Type B pancreatic cell (in vitro differentiated cells): Measurements from ENCODE around the gene OTUD5. TPM values are rescaled to one million over a fixed set of nuclear protein-coding genes. Genes with fewer than 3 reads are reported as not detected.

ENCODE experiments used
- DNase-seq: peaks from one replicate; pipeline ENCODE4 v3.0.0; 2021; ENCODE audit warnings: mixed read lengths; ENCODE audit not compliant: unreplicated experiment; ENCODE audit errors: extremely low spot score
- H3K27ac Mint-ChIP-seq: 2 replicates; pipeline ENCODE4 v1.8.0; 2021; ENCODE audit warnings: mild to moderate bottlenecking, mixed read lengths
- H3K27me3 Mint-ChIP-seq: 2 replicates; pipeline ENCODE4 v1.8.0; 2021; ENCODE audit warnings: mixed read lengths
- H3K36me3 Mint-ChIP-seq: 2 replicates; pipeline ENCODE4 v1.8.0; 2021; ENCODE audit warnings: mixed read lengths
- H3K4me1 Mint-ChIP-seq: one replicate; pipeline ENCODE4 v1.8.0; 2021; ENCODE audit warnings: mixed read lengths; ENCODE audit not compliant: unreplicated experiment
- H3K4me3 Mint-ChIP-seq: 2 replicates; pipeline ENCODE4 v1.8.0; 2021; ENCODE audit warnings: mild to moderate bottlenecking, mixed read lengths
- H3K9me3 Mint-ChIP-seq: 2 replicates; pipeline ENCODE4 v1.8.0; 2021; ENCODE audit warnings: mixed read lengths
- CTCF ChIP-seq: fragments of 200-600 bp; sonication (generic); conservative IDR thresholded peaks from 2 replicates; pipeline ENCODE4 v1.5.0; 2021; ENCODE audit warnings: antibody characterized with exemption, mild to moderate bottlenecking
- total RNA-seq: library from RNA; stranded (reverse); gene quantifications from 2 replicates; pipeline ENCODE4 v1.2.1, GENCODE V29; 2021; ENCODE audit warnings: low replicate concordance

The OTUD5 gene
- total RNA-seq, 1 donor from 2014 or later, result 49.5 TPM

GRCh38 chrX:48910926-48911411 lies 46.4 kb downstream of the OTUD5 start:
- no peak for TF ChIP-seq CTCF
- H3K27me3 Mint-ChIP-seq, result no peaks in the 10 kb centered on the region
- H3K36me3 Mint-ChIP-seq, result peaks cover 10% of the 10 kb centered on the region
- H3K9me3 Mint-ChIP-seq, result no peaks in the 10 kb centered on the region
- H3K27ac Mint-ChIP-seq, result peak overlapping the region; percentile 97
- no peak for DNase-seq
- peak overlapping the region; percentile 94 for H3K4me3 Mint-ChIP-seq
- peaks cover 13% of the 10 kb centered on the region for H3K4me1 Mint-ChIP-seq

- Mint-ChIP-seq H3K9me3 (no peaks in the 10 kb centered on the region), H3K4me1 (peaks cover 13% of the 10 kb centered on the region), H3K27ac (peak overlapping the region; percentile 97), H3K4me3 (peak overlapping the region; percentile 94), H3K36me3 (peaks cover 10% of the 10 kb centered on the region), H3K27me3 (no peaks in the 10 kb centered on the region)
- DNase-seq, result no peak
- TF ChIP-seq CTCF, result no peak
Measured at GRCh38 chrX:48909703-48910294, 47.6 kb downstream of the OTUD5 start.

- no peak for TF ChIP-seq CTCF
- Mint-ChIP-seq H3K36me3 (peaks cover 10% of the 10 kb centered on the region), H3K27ac (peak overlapping the region; percentile 44)
Measured at GRCh38 chrX:48908600-48908999, 48.8 kb downstream of the OTUD5 start.

DNA sequence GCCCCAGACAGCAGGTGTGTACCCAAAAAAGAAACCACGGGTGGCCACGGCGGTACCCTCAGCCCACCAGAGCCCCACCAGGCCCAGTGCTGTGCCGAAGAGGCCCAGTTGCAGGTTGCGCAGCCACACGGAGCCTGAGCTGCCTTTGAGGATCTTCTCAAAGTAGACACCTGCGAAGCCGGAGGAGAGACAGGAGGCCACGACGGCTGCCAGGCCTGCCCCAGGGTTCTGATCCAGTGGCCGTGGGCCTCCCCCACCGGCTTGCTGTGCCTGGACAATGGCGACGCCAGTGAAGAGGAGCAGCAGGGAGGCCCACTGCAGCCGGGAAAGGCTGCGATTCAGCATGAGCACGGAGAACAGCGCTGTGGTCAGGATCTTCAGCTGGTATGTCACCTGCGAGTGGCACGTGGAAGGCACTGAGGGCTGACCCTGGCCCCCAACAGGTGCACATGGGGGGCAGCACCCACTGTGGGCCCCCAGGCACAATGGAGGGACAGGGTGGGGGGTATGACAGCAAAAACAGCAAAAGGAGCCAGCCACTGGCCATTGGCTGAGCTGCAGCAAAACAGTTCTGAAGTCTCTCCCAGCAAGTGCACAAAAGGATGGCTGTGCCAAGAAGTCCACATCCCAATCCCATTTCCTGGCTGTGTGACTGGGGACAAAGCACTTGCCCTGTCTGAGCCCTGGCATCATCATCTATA lies 52.2 kb downstream of the OTUD5 start:
- Mint-ChIP-seq H3K9me3 (no peaks in the 10 kb centered on the region), H3K27ac (no peak overlapping the region), H3K36me3 (no peaks in the 10 kb centered on the region), H3K4me1 (peaks cover under 1% of the 10 kb centered on the region), H3K27me3 (no peaks in the 10 kb centered on the region), H3K4me3 (no peak overlapping the region)
- no peak for DNase-seq
- TF ChIP-seq CTCF, result no peak

More at GRCh38 chrX:48908600-48908999, 48.8 kb downstream of the OTUD5 start:
- DNase-seq, result no peak
- Mint-ChIP-seq H3K27me3 (no peaks in the 10 kb centered on the region), H3K4me1 (peaks cover 13% of the 10 kb centered on the region), H3K9me3 (no peaks in the 10 kb centered on the region), H3K4me3 (peak overlapping the region; percentile 9)

- H3K27me3 Mint-ChIP-seq, result no peaks in the 10 kb centered on the region
- no peak for TF ChIP-seq CTCF
- H3K4me3 Mint-ChIP-seq, result no peak overlapping the region
- no peaks in the 10 kb centered on the region for H3K9me3 Mint-ChIP-seq
- no peaks in the 10 kb centered on the region for H3K36me3 Mint-ChIP-seq
- H3K27ac Mint-ChIP-seq, result no peak overlapping the region
- H3K4me1 Mint-ChIP-seq, result no peaks in the 10 kb centered on the region
- DNase-seq, result no peak
Measured at GRCh38 chrX:48904626-48905025, 52.8 kb downstream of the OTUD5 start.
